Neural progenitor cell (in vitro differentiated cells): ENCODE data around the gene CDC42SE1. TPM values are rescaled to one million over a fixed set of nuclear protein-coding genes. Genes with fewer than 3 reads are reported as not detected.
"Not testable (repeated sequence)": the region's sequence is repeated elsewhere in the genome, so short reads cannot be mapped to it uniquely, and the experiment has no call there.

ENCODE experiments used
- DNase-seq: peaks from one replicate; pipeline ENCODE4 v3.0.0-alpha.2; 2016; ENCODE audit warnings: low spot score
- H2AFZ ChIP-seq: fragments of 200-600 bp; sonication (generic); replicated peaks from 2 replicates; pipeline ENCODE4 v1.6.1; 2016; ENCODE audit warnings: antibody characterized with exemption
- H3F3A ChIP-seq: fragments of 200-600 bp; sonication (generic); 2 replicates; pipeline ENCODE4 v1.6.1; 2016; ENCODE audit warnings: antibody characterized with exemption, low read depth
- H3K27ac ChIP-seq: fragments of 200-600 bp; sonication (generic); 2 replicates; pipeline ENCODE4 v1.5.1; 2016; ENCODE audit warnings: mild to moderate bottlenecking
- H3K27me3 ChIP-seq: fragments of 200-600 bp; sonication (generic); 2 replicates; pipeline ENCODE4 v1.6.1; 2016; ENCODE audit warnings: mild to moderate bottlenecking, moderate library complexity
- H3K36me3 ChIP-seq: fragments of 200-600 bp; sonication (generic); 2 replicates; pipeline ENCODE4 v1.5.1; 2016
- H3K4me1 ChIP-seq: fragments of 200-600 bp; sonication (generic); 2 replicates; pipeline ENCODE4 v1.6.1; 2016; ENCODE audit warnings: mixed run types
- H3K4me2 ChIP-seq: fragments of 200-600 bp; sonication (generic); 2 replicates; pipeline ENCODE4 v1.6.1; 2016
- H3K4me3 ChIP-seq: fragments of 200-600 bp; sonication (generic); 2 replicates; pipeline ENCODE4 v1.5.1; 2016
- H3K79me2 ChIP-seq: fragments of 200-600 bp; sonication (generic); 2 replicates; pipeline ENCODE4 v1.6.1; 2016; ENCODE audit warnings: low read depth
- H3K9ac ChIP-seq: fragments of 200-600 bp; sonication (generic); 2 replicates; pipeline ENCODE4 v1.6.1; 2016
- H3K9me3 ChIP-seq: fragments of 200-600 bp; sonication (generic); 2 replicates; pipeline ENCODE4 v1.5.1; 2016; ENCODE audit warnings: low read depth
- H4K20me1 ChIP-seq: fragments of 200-600 bp; sonication (generic); 2 replicates; pipeline ENCODE4 v1.6.1; 2016; ENCODE audit warnings: low read depth
- H3K27ac Mint-ChIP-seq: 3 replicates; pipeline ENCODE4 v1.8.0; 2021; ENCODE audit warnings: mixed read lengths
- H3K27me3 Mint-ChIP-seq: 2 replicates; pipeline ENCODE4 v1.8.0; 2022; ENCODE audit warnings: low read depth, mild to moderate bottlenecking, inconsistent platforms, moderate library complexity, mixed read lengths; ENCODE audit not compliant: insufficient read depth
- H3K36me3 Mint-ChIP-seq: 3 replicates; pipeline ENCODE4 v1.8.0; 2021; ENCODE audit warnings: mixed read lengths
- H3K4me1 Mint-ChIP-seq: 3 replicates; pipeline ENCODE4 v1.8.0; 2021; ENCODE audit warnings: mixed read lengths
- H3K4me3 Mint-ChIP-seq: 3 replicates; pipeline ENCODE4 v1.8.0; 2021; ENCODE audit warnings: mild to moderate bottlenecking, moderate library complexity, mixed read lengths
- H3K9me3 Mint-ChIP-seq: 3 replicates; pipeline ENCODE4 v1.8.0; 2020; ENCODE audit warnings: mixed read lengths
- EZH2 ChIP-seq: fragments of 200-600 bp; sonication (generic); IDR thresholded peaks from 2 replicates; pipeline ENCODE4 v1.6.1; 2017; ENCODE audit warnings: antibody characterized with exemption, mild to moderate bottlenecking, moderate library complexity
- EZH2phosphoT487 ChIP-seq: fragments of 200-600 bp; sonication (generic); IDR thresholded peaks from 2 replicates; pipeline ENCODE4 v1.6.1; 2017; ENCODE audit warnings: antibody characterized with exemption
- total RNA-seq: library from RNA; depleted of rRNA; stranded (reverse); fragments of >200 nt; gene quantifications from 2 replicates; pipeline ENCODE4 v1.2.3, GENCODE V29; 2015; ENCODE audit warnings: low replicate concordance
- TF ChIP-seq, protein P1 (sequence below): fragments of 200-600 bp; sonication (generic); IDR thresholded peaks from 2 replicates; pipeline ENCODE4 v1.5.1; 2017; ENCODE audit warnings: antibody characterized with exemption, mild to moderate bottlenecking

The CDC42SE1 gene
- total RNA-seq, 1 donor from 2014 or later: 50.7 TPM

DNA sequence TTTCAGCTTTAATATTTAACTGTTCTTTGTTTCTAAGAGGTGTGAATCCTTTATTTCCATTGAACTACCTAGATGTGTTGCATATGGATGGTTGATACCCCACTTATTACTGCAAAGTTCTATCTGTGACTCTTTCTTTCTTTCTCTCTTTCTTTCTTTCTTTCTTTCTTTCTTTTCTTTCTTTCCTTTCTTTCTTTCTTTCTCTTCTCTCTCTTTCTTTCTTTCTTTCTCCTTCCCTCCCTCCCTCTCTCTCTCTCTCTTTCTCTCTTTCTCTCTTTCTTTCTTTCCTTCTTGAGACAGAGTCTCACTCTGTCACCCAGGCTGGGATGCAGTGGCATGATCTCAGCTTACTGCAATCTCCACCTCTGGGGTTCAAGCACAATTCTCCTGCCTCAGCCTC lies 45.2 kb upstream of the CDC42SE1 start:
- no peaks in the 10 kb centered on the region for H3K9me3 Mint-ChIP-seq
- Histone ChIP-seq H3K27me3 (no peaks in the 10 kb centered on the region), H3K9ac (no peak overlapping the region), H3K4me2 (no peak overlapping the region), H3K79me2 (no peaks in the 10 kb centered on the region), H3K27ac (no peak overlapping the region), H3K36me3 (no peaks in the 10 kb centered on the region), H3F3A (no peaks in the 10 kb centered on the region), H3K4me1 (no peaks in the 10 kb centered on the region), H2AFZ (no peak overlapping the region), H4K20me1 (no peaks in the 10 kb centered on the region), H3K9me3 (no peaks in the 10 kb centered on the region), H3K4me3 (no peak overlapping the region)
- no peak for DNase-seq
- no peaks in the 10 kb centered on the region for H3K27me3 Mint-ChIP-seq
- TF ChIP-seq, protein P1, sequence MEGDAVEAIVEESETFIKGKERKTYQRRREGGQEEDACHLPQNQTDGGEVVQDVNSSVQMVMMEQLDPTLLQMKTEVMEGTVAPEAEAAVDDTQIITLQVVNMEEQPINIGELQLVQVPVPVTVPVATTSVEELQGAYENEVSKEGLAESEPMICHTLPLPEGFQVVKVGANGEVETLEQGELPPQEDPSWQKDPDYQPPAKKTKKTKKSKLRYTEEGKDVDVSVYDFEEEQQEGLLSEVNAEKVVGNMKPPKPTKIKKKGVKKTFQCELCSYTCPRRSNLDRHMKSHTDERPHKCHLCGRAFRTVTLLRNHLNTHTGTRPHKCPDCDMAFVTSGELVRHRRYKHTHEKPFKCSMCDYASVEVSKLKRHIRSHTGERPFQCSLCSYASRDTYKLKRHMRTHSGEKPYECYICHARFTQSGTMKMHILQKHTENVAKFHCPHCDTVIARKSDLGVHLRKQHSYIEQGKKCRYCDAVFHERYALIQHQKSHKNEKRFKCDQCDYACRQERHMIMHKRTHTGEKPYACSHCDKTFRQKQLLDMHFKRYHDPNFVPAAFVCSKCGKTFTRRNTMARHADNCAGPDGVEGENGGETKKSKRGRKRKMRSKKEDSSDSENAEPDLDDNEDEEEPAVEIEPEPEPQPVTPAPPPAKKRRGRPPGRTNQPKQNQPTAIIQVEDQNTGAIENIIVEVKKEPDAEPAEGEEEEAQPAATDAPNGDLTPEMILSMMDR: no peak
- TF ChIP-seq EZH2: no peak
- TF ChIP-seq EZH2phosphoT487: no peak
- H3K4me1 Mint-ChIP-seq: peaks cover 11% of the 10 kb centered on the region
- no peaks in the 10 kb centered on the region for H3K36me3 Mint-ChIP-seq
- no peak overlapping the region for H3K4me3 Mint-ChIP-seq
- H3K27ac Mint-ChIP-seq: no peak overlapping the region

DNA sequence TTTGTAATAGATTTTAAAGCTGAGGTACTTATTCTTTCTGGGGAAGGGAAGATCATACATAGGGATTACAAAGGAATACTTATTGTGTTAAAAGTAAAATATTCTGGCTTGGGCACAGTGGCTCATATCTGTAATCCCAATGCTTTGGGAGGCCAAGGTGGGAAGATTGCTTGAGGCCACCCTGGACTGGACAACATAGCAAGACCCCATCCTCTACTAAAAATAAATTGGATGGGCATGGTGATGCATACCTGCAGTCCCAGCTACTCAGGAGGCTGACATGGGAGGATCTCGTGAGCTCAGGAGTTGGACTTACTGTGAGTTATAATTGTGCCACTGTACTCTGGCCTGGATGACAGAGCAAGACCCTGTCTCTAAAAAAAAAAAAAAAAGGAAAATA lies 38.7 kb upstream of the CDC42SE1 start:
- Histone ChIP-seq H3K4me3 (no peak overlapping the region), H2AFZ (no peak overlapping the region), H3F3A (no peaks in the 10 kb centered on the region), H3K4me1 (no peaks in the 10 kb centered on the region), H3K27me3 (no peaks in the 10 kb centered on the region), H3K27ac (no peak overlapping the region), H3K9ac (no peak overlapping the region), H4K20me1 (no peaks in the 10 kb centered on the region), H3K36me3 (no peaks in the 10 kb centered on the region), H3K79me2 (no peaks in the 10 kb centered on the region), H3K9me3 (no peaks in the 10 kb centered on the region), H3K4me2 (no peak overlapping the region)
- Mint-ChIP-seq H3K9me3 (no peaks in the 10 kb centered on the region), H3K36me3 (no peaks in the 10 kb centered on the region), H3K4me1 (no peaks in the 10 kb centered on the region), H3K4me3 (no peak overlapping the region), H3K27me3 (no peaks in the 10 kb centered on the region), H3K27ac (no peak overlapping the region)
- no peak for DNase-seq
- TF ChIP-seq EZH2 (no peak), EZH2phosphoT487 (no peak)
- TF ChIP-seq, protein P1: no peak

DNA sequence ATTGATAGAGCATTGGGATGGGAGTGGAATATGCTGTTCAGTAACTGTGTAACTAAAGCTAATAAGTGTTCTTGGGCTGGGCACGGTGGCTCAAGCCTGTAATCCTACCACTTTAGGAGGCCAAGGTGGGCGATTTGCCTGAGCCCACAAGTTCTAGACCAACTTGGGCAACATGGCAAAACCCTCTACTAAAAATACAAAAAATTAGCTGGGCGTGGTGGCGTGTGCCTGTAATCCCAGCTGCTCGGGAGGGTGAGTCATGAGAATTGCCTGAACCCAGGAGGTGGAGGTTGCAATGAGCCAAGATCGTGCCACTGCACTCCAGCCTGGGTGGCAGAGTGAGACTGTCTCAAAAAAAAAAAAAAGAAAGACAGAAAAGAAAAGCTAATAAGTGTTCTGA lies 38.0 kb upstream of the CDC42SE1 start:
- not testable (repeated sequence) for H3K9ac ChIP-seq, H3K9me3 Mint-ChIP-seq, H3K79me2 ChIP-seq, H3K36me3 ChIP-seq, H3K27me3 ChIP-seq, H4K20me1 ChIP-seq, H3K27ac ChIP-seq, H3K36me3 Mint-ChIP-seq, H3K4me1 ChIP-seq, H3K27ac Mint-ChIP-seq, H3F3A ChIP-seq, H3K4me3 ChIP-seq, H3K9me3 ChIP-seq, H3K4me3 Mint-ChIP-seq, H2AFZ ChIP-seq, H3K4me1 Mint-ChIP-seq, H3K4me2 ChIP-seq, DNase-seq, H3K27me3 Mint-ChIP-seq

GRCh38 chr1:151085953-151086559 lies 26.6 kb upstream of the CDC42SE1 start:
- H3K4me1 ChIP-seq: no peaks in the 10 kb centered on the region
- H3K79me2 ChIP-seq: no peaks in the 10 kb centered on the region
- H3K9me3 ChIP-seq: no peaks in the 10 kb centered on the region
- H3K9me3 Mint-ChIP-seq: no peaks in the 10 kb centered on the region
- no peak overlapping the region for H3K4me2 ChIP-seq
- no peaks in the 10 kb centered on the region for H3K27me3 Mint-ChIP-seq
- H3K4me3 Mint-ChIP-seq: no peak overlapping the region
- H3K27ac ChIP-seq: no peak overlapping the region
- no peak overlapping the region for H3K27ac Mint-ChIP-seq
- H4K20me1 ChIP-seq: no peaks in the 10 kb centered on the region
- no peak overlapping the region for H2AFZ ChIP-seq
- H3K4me1 Mint-ChIP-seq: no peaks in the 10 kb centered on the region
- DNase-seq: no peak
- no peaks in the 10 kb centered on the region for H3F3A ChIP-seq
- no peaks in the 10 kb centered on the region for H3K36me3 Mint-ChIP-seq
- H3K4me3 ChIP-seq: no peak overlapping the region
- H3K27me3 ChIP-seq: no peaks in the 10 kb centered on the region
- H3K36me3 ChIP-seq: no peaks in the 10 kb centered on the region
- TF ChIP-seq, protein P1: no peak
- no peak for TF ChIP-seq EZH2
- no peak for TF ChIP-seq EZH2phosphoT487
- no peak overlapping the region for H3K9ac ChIP-seq
